Measurements from ENCODE around the gene PIP5K1B.

PIP5K1B gene

GRCh38 chr9:68898781-68899439 lies 193.9 kb downstream of the PIP5K1B start:
- H3K36me3 ChIP-seq (ENCODE audit: insufficient read depth, low read length) = no peaks in the 10 kb centered on the region
- no peaks in the 10 kb centered on the region for H3K9me3 ChIP-seq (ENCODE audit: low read length)
- no peak overlapping the region for H2AFZ ChIP-seq (ENCODE audit: low read length)
- TF ChIP-seq CTCF (IDR thresholded peaks at IDR 0.05; ENCODE audit: low read length) (no peak), EZH2 (IDR thresholded peaks at IDR 0.05; ENCODE audit: borderline replicate concordance, low read length) (no peak)
- no peaks in the 10 kb centered on the region for H3K79me2 ChIP-seq (ENCODE audit: insufficient read depth, low read length)
- H3K4me2 ChIP-seq (ENCODE audit: low read length) = no peak overlapping the region
- no peaks in the 10 kb centered on the region for H3K9me2 ChIP-seq (ENCODE audit: low read depth, low read length)
- no peaks in the 10 kb centered on the region for H4K20me1 ChIP-seq (ENCODE audit: insufficient read depth, low read length)
- no peaks in the 10 kb centered on the region for H3F3A ChIP-seq (ENCODE audit: insufficient read depth, low read length)
- H3K4me3 ChIP-seq (ENCODE audit: low read depth, low read length, poor library complexity, severe bottlenecking) = no peak overlapping the region
- no peaks in the 10 kb centered on the region for H3K4me1 ChIP-seq (ENCODE audit: insufficient read depth, low read length, severe bottlenecking)
- H3K27ac ChIP-seq (ENCODE audit: low read depth, low read length, poor library complexity, severe bottlenecking) = no peak overlapping the region
- H3K9ac ChIP-seq (ENCODE audit: low read length) = no peak overlapping the region
- H3K27me3 ChIP-seq (ENCODE audit: insufficient read depth, low read length) = no peaks in the 10 kb centered on the region

GRCh38 chr9:68904454-68904853 lies 199.4 kb downstream of the PIP5K1B start:
- Histone ChIP-seq H2AFZ (ENCODE audit: low read length) (no peak overlapping the region), H3F3A (ENCODE audit: insufficient read depth, low read length) (no peaks in the 10 kb centered on the region), H3K9me3 (ENCODE audit: low read length) (no peaks in the 10 kb centered on the region), H3K79me2 (ENCODE audit: insufficient read depth, low read length) (no peaks in the 10 kb centered on the region), H3K4me3 (ENCODE audit: low read depth, low read length, poor library complexity, severe bottlenecking) (no peak overlapping the region), H3K27ac (ENCODE audit: low read depth, low read length, poor library complexity, severe bottlenecking) (no peak overlapping the region), H3K27me3 (ENCODE audit: insufficient read depth, low read length) (no peaks in the 10 kb centered on the region), H3K9ac (ENCODE audit: low read length) (no peak overlapping the region), H3K4me1 (ENCODE audit: insufficient read depth, low read length, severe bottlenecking) (no peaks in the 10 kb centered on the region), H3K4me2 (ENCODE audit: low read length) (no peak overlapping the region), H3K36me3 (ENCODE audit: insufficient read depth, low read length) (no peaks in the 10 kb centered on the region), H3K9me2 (ENCODE audit: low read depth, low read length) (no peaks in the 10 kb centered on the region), H4K20me1 (ENCODE audit: insufficient read depth, low read length) (no peaks in the 10 kb centered on the region)
- TF ChIP-seq CTCF (IDR thresholded peaks at IDR 0.05; ENCODE audit: low read length) (no peak), EZH2 (IDR thresholded peaks at IDR 0.05; ENCODE audit: borderline replicate concordance, low read length) (no peak)

GRCh38 chr9:68905129-68905528 lies 200.1 kb downstream of the PIP5K1B start:
- Histone ChIP-seq H3K9me2 (ENCODE audit: low read depth, low read length) (no peaks in the 10 kb centered on the region), H3K79me2 (ENCODE audit: insufficient read depth, low read length) (no peaks in the 10 kb centered on the region), H2AFZ (ENCODE audit: low read length) (no peak overlapping the region), H3K27me3 (ENCODE audit: insufficient read depth, low read length) (no peaks in the 10 kb centered on the region), H3F3A (ENCODE audit: insufficient read depth, low read length) (no peaks in the 10 kb centered on the region), H4K20me1 (ENCODE audit: insufficient read depth, low read length) (no peaks in the 10 kb centered on the region), H3K4me1 (ENCODE audit: insufficient read depth, low read length, severe bottlenecking) (no peaks in the 10 kb centered on the region), H3K9ac (ENCODE audit: low read length) (no peak overlapping the region), H3K4me3 (ENCODE audit: low read depth, low read length, poor library complexity, severe bottlenecking) (no peak overlapping the region), H3K9me3 (ENCODE audit: low read length) (no peaks in the 10 kb centered on the region), H3K36me3 (ENCODE audit: insufficient read depth, low read length) (no peaks in the 10 kb centered on the region), H3K27ac (ENCODE audit: low read depth, low read length, poor library complexity, severe bottlenecking) (no peak overlapping the region), H3K4me2 (ENCODE audit: low read length) (no peak overlapping the region)
- TF ChIP-seq CTCF (IDR thresholded peaks at IDR 0.05; ENCODE audit: low read length) (no peak), EZH2 (IDR thresholded peaks at IDR 0.05; ENCODE audit: borderline replicate concordance, low read length) (no peak)
